Activated effector memory CD4-positive, alpha-beta T cell treated with Interleukin-2 at 50 U/mL for 16 hours (primary cell): ENCODE results near the gene DNAJB13.
"Not testable (repeated sequence)": the region's sequence is repeated elsewhere in the genome, so short reads cannot be mapped to it uniquely, and the experiment has no call there.

Source experiments
- DNase-seq: peaks from one replicate; pipeline ENCODE4 v3.0.0-alpha.2; 2020

The DNAJB13 gene

GRCh38 chr11:73950869-73951710 is at the start of gene DNAJB13:
Gene DNAJB13, plus strand, starts transcription at chr11:73951026. Its CDS starts 44 bp downstream, at chr11:73951070.
- DNase-seq = no peak

GRCh38 chr11:73902303-73902702 is 48.5 kb upstream of the DNAJB13 start:
- DNase-seq = no peak

- DNase-seq = no peak
Measured at GRCh38 chr11:73907191-73907590, 43.6 kb upstream of the DNAJB13 start.

- DNase-seq = no peak
Measured at GRCh38 chr11:73912026-73912425, 38.8 kb upstream of the DNAJB13 start.

- no peak for DNase-seq
Measured at GRCh38 chr11:73913472-73913871, 37.4 kb upstream of the DNAJB13 start.

GRCh38 chr11:73914284-73914683 is 36.5 kb upstream of the DNAJB13 start:
- DNase-seq = no peak

GRCh38 chr11:73916435-73916834 is 34.4 kb upstream of the DNAJB13 start:
- DNase-seq = no peak

- DNase-seq = no peak
Measured at GRCh38 chr11:73921180-73921579, 29.6 kb upstream of the DNAJB13 start.

- DNase-seq = no peak
Measured at GRCh38 chr11:73929388-73929787, 21.4 kb upstream of the DNAJB13 start.

GRCh38 chr11:73931039-73931645 is 19.7 kb upstream of the DNAJB13 start:
- DNase-seq = no peak

GRCh38 chr11:73931951-73932350 is 18.9 kb upstream of the DNAJB13 start:
- DNase-seq = no peak

- DNase-seq = no peak
Measured at GRCh38 chr11:73932781-73933180, 18.0 kb upstream of the DNAJB13 start.

- DNase-seq = not testable (repeated sequence)
Measured at GRCh38 chr11:73936047-73936446, 14.8 kb upstream of the DNAJB13 start.

- no peak for DNase-seq
Measured at GRCh38 chr11:73939096-73939495, 11.7 kb upstream of the DNAJB13 start.

- no peak for DNase-seq
Measured at GRCh38 chr11:73940801-73941570, 9.8 kb upstream of the DNAJB13 start.

- DNase-seq = no peak
Measured at GRCh38 chr11:73942010-73942409, 8.8 kb upstream of the DNAJB13 start.

GRCh38 chr11:73944085-73944484 is 6.7 kb upstream of the DNAJB13 start:
- DNase-seq = no peak

GRCh38 chr11:73944901-73945300 is 5.9 kb upstream of the DNAJB13 start:
- DNase-seq = no peak

- DNase-seq = no peak
Measured at GRCh38 chr11:73945396-73945795, 5.4 kb upstream of the DNAJB13 start.

GRCh38 chr11:73946798-73947458 is 3.9 kb upstream of the DNAJB13 start:
- DNase-seq = no peak

GRCh38 chr11:73949246-73949645 is 1.6 kb upstream of the DNAJB13 start:
- no peak for DNase-seq

GRCh38 chr11:73949912-73950311 is 914 bp upstream of the DNAJB13 start:
- no peak for DNase-seq

GRCh38 chr11:73951797-73952196 is 971 bp downstream of the DNAJB13 start:
- no peak for DNase-seq
